SHP77 (cell line): ENCODE data around the gene SERPINA1.
"Not testable (repeated sequence)": the region's sequence is repeated elsewhere in the genome, so short reads cannot be mapped to it uniquely, and the experiment has no call there.

Experiments
- DNase-seq, 2 experiments: peaks; one replicate each; lab custom pipeline; 2025; lab: John Stamatoyannopoulos, UW

SERPINA1 gene

GRCh38 chr14:94369766-94370523, 18.5 kb downstream of the SERPINA1 start:
- not testable (repeated sequence) for DNase-seq

- DNase-seq = no peak
These were observed 19.4 kb downstream of the SERPINA1 start for GRCh38 chr14:94368956-94369355.

- no peak for DNase-seq
These were observed 20.2 kb downstream of the SERPINA1 start for GRCh38 chr14:94368243-94368590.

GRCh38 chr14:94367347-94368242, 20.8 kb downstream of the SERPINA1 start:
- DNase-seq = no peak

GRCh38 chr14:94366146-94366915, 22.1 kb downstream of the SERPINA1 start, which contains the start of gene SERPINA2:
Gene SERPINA2, minus strand, starts transcription at chr14:94366698.
- no peak for DNase-seq

GRCh38 chr14:94365624-94366023, 22.8 kb downstream of the SERPINA1 start:
- no peak for DNase-seq

GRCh38 chr14:94364964-94365363, 23.4 kb downstream of the SERPINA1 start:
- no peak for DNase-seq

- DNase-seq = no peak
These were observed 24.4 kb downstream of the SERPINA1 start for GRCh38 chr14:94364037-94364436.

GRCh38 chr14:94363151-94363624, 25.2 kb downstream of the SERPINA1 start:
- DNase-seq = no peak

- DNase-seq = no peak
These were observed 25.7 kb downstream of the SERPINA1 start for GRCh38 chr14:94362614-94363133.

- DNase-seq = no peak
These were observed 26.7 kb downstream of the SERPINA1 start for GRCh38 chr14:94361682-94362081.

- no peak for DNase-seq
These were observed 27.3 kb downstream of the SERPINA1 start for GRCh38 chr14:94360945-94361565.

- DNase-seq = no peak
These were observed 31.2 kb downstream of the SERPINA1 start for GRCh38 chr14:94357166-94357565.

GRCh38 chr14:94356379-94357056, 31.9 kb downstream of the SERPINA1 start:
- no peak for DNase-seq

- DNase-seq = no peak
These were observed 33.1 kb downstream of the SERPINA1 start for GRCh38 chr14:94355191-94355794.

- no peak for DNase-seq
These were observed 33.7 kb downstream of the SERPINA1 start for GRCh38 chr14:94354638-94355185.

GRCh38 chr14:94354190-94354589, 34.2 kb downstream of the SERPINA1 start:
- not testable (repeated sequence) for DNase-seq

GRCh38 chr14:94349276-94349675, 39.1 kb downstream of the SERPINA1 start:
- no peak for DNase-seq

- no peak for DNase-seq
These were observed 39.6 kb downstream of the SERPINA1 start for GRCh38 chr14:94348836-94349235.

- no peak for DNase-seq
These were observed 41.6 kb downstream of the SERPINA1 start for GRCh38 chr14:94346841-94347240.
